OCI-LY7 (cell line): ENCODE measurements around the gene SH3RF3.

Experiments
- EZH2phosphoT487 ChIP-seq: fragments of 200-600 bp; sonication (generic); IDR thresholded peaks from 2 replicates; pipeline ENCODE4 v1.6.1; 2018; ENCODE audit warnings: low read depth, borderline replicate concordance, mild to moderate bottlenecking, mixed run types, antibody characterized with exemption, low read length, moderate library complexity, mixed read lengths
- TF ChIP-seq, protein P1 (sequence below): fragments of 200-600 bp; sonication (generic); conservative IDR thresholded peaks from 2 replicates; pipeline ENCODE4 v1.5.1; 2014; ENCODE audit warnings: mild to moderate bottlenecking, antibody characterized with exemption, low read length, moderate library complexity, mixed read lengths

DNA sequence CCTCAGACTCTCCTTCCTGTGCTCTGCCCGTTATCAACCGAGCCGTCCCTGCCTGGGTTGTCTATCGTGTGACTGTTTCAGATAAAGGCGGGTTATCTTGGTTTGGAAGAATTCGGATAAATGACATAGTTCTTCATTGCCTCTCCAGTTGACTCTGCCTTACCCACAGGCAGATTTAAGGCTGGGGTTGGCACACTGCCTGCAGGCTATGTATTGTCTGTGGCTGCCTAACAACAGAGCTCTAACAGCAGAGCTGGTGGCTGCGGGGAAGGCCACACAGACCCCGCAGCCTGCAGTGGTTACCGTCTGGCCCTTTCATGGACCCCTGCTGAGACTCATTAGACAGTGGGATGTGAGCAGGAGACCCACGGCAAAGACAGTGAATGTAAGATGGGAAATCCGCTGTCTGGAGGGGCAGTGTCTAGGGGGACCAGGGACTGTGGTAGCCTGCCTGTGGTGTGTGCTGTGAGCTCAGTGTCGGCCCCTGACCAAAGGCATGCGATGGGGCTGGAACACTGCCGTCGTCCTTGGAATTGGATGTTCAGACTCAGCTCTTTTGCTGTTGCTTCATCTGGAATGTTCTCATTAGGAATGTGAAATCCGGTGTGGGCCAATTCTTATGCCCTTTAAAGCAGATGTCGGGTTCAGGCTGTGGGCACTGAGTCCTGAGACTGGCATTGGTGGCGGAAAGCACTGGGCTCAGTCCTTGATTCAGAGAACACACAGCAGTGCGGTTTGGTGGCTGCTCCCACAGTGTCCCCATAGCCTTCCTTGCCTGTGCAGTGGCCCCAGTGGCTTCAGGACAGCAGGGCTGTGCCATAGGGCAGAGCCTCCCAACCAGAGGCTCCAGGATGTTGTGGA lies 44.5 kb downstream of the SH3RF3 start:
- TF ChIP-seq, protein P1, sequence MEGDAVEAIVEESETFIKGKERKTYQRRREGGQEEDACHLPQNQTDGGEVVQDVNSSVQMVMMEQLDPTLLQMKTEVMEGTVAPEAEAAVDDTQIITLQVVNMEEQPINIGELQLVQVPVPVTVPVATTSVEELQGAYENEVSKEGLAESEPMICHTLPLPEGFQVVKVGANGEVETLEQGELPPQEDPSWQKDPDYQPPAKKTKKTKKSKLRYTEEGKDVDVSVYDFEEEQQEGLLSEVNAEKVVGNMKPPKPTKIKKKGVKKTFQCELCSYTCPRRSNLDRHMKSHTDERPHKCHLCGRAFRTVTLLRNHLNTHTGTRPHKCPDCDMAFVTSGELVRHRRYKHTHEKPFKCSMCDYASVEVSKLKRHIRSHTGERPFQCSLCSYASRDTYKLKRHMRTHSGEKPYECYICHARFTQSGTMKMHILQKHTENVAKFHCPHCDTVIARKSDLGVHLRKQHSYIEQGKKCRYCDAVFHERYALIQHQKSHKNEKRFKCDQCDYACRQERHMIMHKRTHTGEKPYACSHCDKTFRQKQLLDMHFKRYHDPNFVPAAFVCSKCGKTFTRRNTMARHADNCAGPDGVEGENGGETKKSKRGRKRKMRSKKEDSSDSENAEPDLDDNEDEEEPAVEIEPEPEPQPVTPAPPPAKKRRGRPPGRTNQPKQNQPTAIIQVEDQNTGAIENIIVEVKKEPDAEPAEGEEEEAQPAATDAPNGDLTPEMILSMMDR = no peak
- no peak for TF ChIP-seq EZH2phosphoT487
